ENCODE results near the gene SORBS1. TPM values are rescaled to one million over a fixed set of nuclear protein-coding genes. Genes with fewer than 3 reads are reported as not detected.

Gene SORBS1
- total and polyA plus RNA-seq, 9 of the 15 experiments (the other 6 are each of a cell fraction or from before 2014, with no cell fraction given): 2.0 to 13.3 (median 6.5) TPM

DNA sequence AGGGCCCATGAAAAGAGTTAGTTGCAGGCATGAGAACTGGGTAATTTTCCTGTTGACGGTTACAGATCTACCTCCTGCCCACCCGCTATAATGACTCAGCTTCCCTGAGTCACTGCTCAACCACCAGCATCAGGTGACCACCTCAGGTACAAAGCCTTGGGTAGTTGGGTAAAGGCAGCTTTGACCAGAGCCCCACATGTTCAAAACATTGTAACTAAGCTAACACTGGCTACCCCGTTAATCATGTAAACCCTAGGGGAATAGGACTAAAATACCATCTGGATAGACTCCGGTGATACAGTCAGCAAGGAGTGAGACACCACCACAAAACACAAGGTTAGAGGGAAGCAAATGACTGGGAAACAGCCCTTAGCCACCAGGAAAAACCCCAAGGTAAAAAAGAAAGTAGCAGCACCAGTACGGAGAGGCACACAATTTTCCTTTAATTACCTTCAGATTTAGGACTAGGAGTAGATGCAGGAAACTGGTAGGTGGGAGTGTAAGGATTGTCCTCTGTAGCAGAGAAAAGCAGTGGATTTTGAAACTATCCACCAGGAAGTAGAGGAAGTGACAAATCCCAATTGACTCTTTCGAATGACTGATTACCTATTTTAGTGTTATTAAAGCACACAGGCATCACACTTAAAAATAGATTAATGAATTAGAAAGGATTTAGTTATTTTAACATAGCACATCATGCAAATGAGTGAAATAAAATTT is 166.8 kb downstream of the SORBS1 start:
- Histone ChIP-seq H3K9me1 (ENCODE audit: control insufficient read depth, insufficient read depth, low read length) (no peaks in the 10 kb centered on the region), H3K36me3 (ENCODE audit: control insufficient read depth, insufficient read depth, low read length) (0 out of 3 replicates have a peak, but pooled peaks cover 5% of the 10 kb centered on the region), H3K4me1 (replicated peaks in 1 of 2; ENCODE audit: control insufficient read depth in 2 of 2, insufficient read depth in 2 of 2, low read length in 2 of 2) (peaks cover 12 to 20% of the 10 kb centered on the region in 2 experiments), H3K9ac (ENCODE audit: insufficient read depth in 1 of 2, low read depth in 2 of 2, low read length in 2 of 2) (peak overlapping the region in 1 of 2 experiments; percentile 59; a peak in 2 of 4 replicates), H3K27me3 (ENCODE audit: control insufficient read depth in 2 of 2, insufficient read depth in 2 of 2, low read length in 2 of 2) (no peaks in the 10 kb centered on the region), H2AFZ (ENCODE audit: low read depth, low read length) (peak overlapping the region; percentile 82), H3K4me3 (no peak overlapping the region; the same call in 1 of the 2 replicates), H3K9me3 (replicated peaks; ENCODE audit: control insufficient read depth, insufficient read depth, low read depth, low read length) (no peaks in the 10 kb centered on the region), H3K4me2 (ENCODE audit: insufficient read depth, low read length) (peak overlapping the region; percentile 34), H3K79me2 (ENCODE audit: control insufficient read depth, insufficient read depth, low read length) (no peaks in the 10 kb centered on the region), H3K27ac (ENCODE audit: extremely low read depth, low read depth, low read length) (peak overlapping the region; percentile 76), H4K20me1 (replicated peaks; ENCODE audit: control insufficient read depth, insufficient read depth, low read length) (no peaks in the 10 kb centered on the region)
- 12% methylated on average over 6 of the region's 6 CpGs for WGBS (ENCODE audit: insufficient coverage, low coverage, missing lambda C conversion rate)
- ChIA-PET CTCF (ENCODE audit: low intra/inter-chr PET ratio) (no interaction called here), POLR2A (no interaction called here)
- ATAC-seq (peak; percentile 85), DNase-seq (ENCODE audit: extremely low read depth in 1 of 4, low spot score in 3 of 4) (peak; percentile 57 to 73 (median 58)), FAIRE-seq (peak; percentile 81)
- intact Hi-C loops (cut with micrococcal nuclease) (loop anchor here (5.0 kb wide), 1 partner anchor 33 kb away; no protein-coding TSS in a partner anchor), in situ Hi-C loops (cut with MboI) (loop anchor here (25.0 kb wide), 1 partner anchor 443 kb away; no protein-coding TSS in a partner anchor)
- no TSS peak for BruUV-seq (replicated peaks)
- TF ChIP-seq, protein P1, sequence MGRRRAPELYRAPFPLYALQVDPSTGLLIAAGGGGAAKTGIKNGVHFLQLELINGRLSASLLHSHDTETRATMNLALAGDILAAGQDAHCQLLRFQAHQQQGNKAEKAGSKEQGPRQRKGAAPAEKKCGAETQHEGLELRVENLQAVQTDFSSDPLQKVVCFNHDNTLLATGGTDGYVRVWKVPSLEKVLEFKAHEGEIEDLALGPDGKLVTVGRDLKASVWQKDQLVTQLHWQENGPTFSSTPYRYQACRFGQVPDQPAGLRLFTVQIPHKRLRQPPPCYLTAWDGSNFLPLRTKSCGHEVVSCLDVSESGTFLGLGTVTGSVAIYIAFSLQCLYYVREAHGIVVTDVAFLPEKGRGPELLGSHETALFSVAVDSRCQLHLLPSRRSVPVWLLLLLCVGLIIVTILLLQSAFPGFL (CRISPR knock-in tag; IDR thresholded peaks at IDR 0.05): no peak
- TF ChIP-seq NFE2 (IDR thresholded peaks at IDR 0.05; ENCODE audit: low read depth): peak; percentile 92
- TF ChIP-seq TBL1XR1 (IDR thresholded peaks at IDR 0.05; ENCODE audit: low read length in 2 of 2): no peak
- no peak for TF ChIP-seq MYNN (IDR thresholded peaks at IDR 0.05)
- no peak for TF ChIP-seq MYNN (CRISPR knock-in tag; IDR thresholded peaks at IDR 0.05)
- TF ChIP-seq JUND (IDR thresholded peaks at IDR 0.05; ENCODE audit: borderline replicate concordance, low read depth, low read length): peak; percentile 84; the same call in 1 of the 2 replicates
- peak; percentile 66; the same call in 2 of the 3 replicates for TF ChIP-seq JUND (tag; IDR thresholded peaks at IDR 0.05; ENCODE audit: borderline replicate concordance, low read depth, low read length)
- TF ChIP-seq SOX6 (IDR thresholded peaks at IDR 0.05): 0 out of 2 replicates have a peak, but pooled peaks have one; percentile 20
- TF ChIP-seq ATF1 (CRISPR knock-in tag; IDR thresholded peaks at IDR 0.05): no peak
- TF ChIP-seq ATF1 (tag; IDR thresholded peaks at IDR 0.05): no peak
